Glomerular endothelial cell (primary cell): ENCODE data around the gene IAH1. TPM values are rescaled to one million over a fixed set of nuclear protein-coding genes. Genes with fewer than 3 reads are reported as not detected.
"Not testable (repeated sequence)": the region's sequence is repeated elsewhere in the genome, so short reads cannot be mapped to it uniquely, and the experiment has no call there.

Source experiments
- DNase-seq: peaks from one replicate; pipeline ENCODE4 v3.0.0-alpha.2; 2011; ENCODE audit warnings: low read depth, low spot score; ENCODE audit errors: extremely low read depth
- total RNA-seq: library from RNA; depleted of rRNA; stranded (reverse); fragments of >200 nt; gene quantifications from 2 replicates; pipeline ENCODE4 v1.2.3, GENCODE V29; 2015

Gene IAH1
- total RNA-seq, 1 donor from 2014 or later, result 27.1 TPM

DNA sequence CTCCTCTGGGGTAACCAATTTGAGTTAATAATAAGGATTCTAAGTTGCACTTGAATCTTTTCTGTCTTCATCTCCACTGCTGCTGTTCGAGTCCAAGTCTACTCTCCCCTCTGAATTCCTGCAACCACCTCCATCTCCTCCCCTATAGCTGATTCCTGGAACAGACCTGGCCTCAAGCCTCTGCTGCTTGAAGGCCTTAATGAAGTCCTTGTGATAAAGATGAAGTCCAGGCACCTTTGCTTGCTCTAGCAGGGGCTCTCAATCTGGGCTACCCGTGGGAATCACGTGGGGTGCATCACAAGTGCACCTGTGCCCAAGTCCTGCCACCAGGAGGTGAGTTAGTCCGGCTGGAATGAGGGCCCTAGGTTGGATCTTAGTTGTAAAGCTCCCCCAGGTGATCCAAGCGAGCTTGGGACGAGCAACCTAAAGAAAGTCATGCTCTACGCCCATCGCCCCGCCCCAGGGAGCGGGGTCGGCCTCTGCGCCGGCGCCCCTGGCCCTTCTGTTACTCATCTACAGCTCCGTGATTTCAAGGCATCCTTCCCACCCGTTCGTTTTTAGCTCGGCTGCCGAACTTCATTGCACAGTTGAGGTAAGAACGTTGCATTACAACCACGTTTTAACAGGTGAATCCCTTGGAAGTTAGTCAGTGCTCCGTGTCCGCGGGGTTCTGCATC is 905 bp upstream of the IAH1 start:
- DNase-seq, result no peak

DNA sequence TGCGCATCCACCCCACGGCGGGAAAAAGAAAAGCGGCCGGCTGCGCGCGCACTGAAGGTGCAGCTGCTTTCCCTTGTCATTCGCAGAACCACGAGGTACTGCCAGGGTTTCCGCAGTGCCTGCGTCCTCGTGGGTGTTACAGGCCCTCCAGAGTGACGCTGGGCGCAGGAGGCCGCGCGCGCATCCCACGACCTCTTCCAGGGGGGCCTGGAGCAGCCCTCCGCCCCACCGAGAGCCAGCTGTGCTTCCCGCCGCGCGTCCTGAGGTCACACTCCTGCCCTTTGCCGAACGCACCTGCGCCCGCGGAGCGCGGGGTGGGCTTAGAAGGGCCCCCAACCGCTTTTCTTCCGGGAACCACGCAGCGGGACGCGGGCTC is 378 bp upstream of the IAH1 start:
- DNase-seq, result no peak

DNA sequence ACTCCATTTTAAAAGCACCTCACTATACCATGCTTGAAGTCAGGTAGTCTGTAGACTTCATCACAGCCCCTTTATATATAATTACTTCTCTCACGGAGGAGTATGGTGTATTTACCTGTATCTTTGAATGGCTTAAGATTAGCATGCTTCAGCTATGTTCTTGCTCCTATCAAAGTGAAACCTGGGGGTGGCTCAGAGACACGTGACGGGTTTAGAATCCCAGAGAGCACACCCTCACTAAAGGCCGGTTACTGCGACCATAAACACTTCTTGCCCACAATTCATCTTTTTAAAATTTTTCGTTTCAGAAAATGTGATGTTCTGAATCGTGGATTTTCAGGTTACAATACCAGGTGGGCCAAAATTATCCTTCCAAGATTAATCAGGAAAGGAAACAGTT is 3.6 kb downstream of the IAH1 start:
- DNase-seq, result no peak

DNA sequence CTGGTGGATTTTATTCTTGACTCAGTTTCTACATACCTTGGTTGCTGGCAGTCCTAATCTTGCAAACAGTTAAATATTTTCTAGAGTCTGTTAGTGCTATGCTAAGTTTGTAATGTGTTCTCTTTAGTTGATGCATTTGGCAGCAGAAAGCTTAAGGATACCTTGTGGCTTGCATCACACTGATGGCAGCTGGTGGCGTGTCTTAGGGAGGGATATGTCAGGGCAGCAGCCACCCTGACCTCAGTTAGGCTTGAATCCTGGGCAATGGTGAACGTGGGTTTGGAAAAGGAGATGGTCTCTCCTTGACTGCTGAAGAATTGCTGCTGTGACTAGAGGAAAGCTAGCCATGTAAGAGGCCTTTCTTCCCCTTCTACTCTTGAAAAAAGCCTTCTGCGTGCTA is 4.2 kb downstream of the IAH1 start:
- DNase-seq, result no peak

DNA sequence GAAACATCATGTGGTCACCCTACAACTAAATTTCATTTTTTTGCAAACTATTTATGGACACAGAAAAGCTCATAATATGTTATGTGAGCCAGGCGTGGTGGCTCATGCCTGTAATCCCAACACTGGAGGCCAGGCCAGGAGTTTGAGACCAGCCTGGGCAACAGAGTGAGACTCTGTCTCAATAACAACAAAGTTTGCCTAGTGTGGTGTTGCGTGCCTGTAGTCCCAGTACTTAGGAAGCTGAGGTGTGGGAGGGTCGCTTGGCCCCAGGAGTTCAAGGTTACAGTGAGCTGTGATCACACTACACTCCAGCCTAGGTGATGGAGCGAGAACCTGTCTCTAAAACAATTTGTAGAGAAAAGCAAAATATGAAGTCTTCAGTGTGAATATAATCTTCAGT is 5.8 kb downstream of the IAH1 start:
- no peak for DNase-seq

DNA sequence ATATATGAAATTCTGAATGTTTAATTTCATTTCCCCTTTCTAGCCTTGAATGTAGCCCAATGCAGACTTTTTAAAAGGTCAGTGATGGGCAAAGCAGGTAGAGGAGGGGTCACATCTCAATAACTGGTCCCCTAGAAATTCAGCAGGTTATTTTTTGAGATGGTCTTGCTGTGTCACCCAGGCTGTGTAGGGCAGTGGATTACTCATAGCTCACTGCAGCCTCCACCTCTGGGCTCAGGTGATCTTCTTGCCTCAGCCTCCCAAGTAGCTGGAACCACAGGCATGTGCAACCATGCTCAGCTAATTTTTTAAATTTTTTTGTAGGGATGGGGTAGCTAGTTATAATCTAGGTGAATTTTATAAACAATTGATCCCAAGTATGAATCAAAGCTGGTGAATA is 8.8 kb downstream of the IAH1 start:
- no peak for DNase-seq

DNA sequence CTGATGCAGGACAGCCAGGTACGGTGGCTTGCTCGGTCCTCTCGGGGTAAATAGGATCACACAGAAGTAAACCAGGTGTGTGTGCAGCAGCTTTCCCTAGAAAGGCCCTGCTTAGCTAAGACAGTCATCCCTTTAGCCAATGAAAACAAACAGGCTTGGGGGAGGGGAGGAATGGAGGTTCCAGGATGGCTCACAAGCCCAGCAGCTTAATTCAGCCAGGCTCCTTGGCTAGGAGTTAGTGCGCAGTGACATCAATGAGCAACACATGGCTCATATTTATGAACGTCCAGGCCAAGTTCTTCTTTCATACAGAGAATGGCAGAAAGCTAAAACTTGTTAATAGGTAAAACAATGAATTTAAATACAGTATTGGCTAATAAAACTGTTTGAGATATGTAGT is 10.2 kb downstream of the IAH1 start:
- no peak for DNase-seq

DNA sequence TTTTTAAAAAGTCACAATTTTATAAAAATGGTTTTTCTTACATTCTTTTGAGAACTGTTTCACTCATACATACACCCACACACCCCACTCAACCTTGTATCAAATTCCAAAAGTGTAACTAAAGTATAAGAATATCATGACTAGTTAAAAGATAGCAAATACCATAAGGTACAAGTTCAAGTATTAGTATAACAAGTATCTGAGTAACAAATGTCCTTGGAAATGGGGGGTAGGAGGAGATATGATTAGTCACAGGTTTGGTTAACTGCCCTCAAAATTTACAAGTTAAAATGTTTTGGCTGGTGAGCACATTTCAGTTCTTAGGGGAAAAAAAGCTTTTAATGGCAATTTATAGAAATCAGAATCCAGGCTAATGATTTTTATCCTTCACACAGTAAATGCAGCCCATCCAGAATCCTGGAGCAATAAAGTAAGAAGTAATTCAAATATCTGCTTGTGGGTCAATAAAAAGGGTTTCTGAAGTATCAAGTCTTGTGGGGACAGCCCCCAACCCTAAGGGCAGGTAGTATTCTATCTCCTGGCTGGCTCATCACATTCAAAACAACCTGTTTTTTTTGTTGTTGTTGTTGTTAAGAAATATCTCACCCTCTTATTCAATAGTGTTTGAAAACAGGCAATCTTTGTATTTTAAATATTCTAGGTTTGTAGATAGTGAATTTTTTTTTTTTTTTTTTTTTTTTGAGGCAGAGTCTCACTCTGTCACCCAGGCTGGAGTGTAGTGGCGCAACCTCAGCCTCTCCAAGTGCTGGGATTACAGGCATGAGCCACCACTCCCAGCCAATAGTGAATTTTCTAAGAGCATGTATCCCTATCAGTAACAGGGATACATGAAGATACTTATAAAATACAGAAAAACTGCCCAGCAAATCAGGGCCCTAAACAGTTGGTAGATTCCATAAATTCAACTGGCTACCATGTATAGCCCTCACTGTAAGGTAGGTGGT is 14.5 kb downstream of the IAH1 start:
- DNase-seq, result no peak

DNA sequence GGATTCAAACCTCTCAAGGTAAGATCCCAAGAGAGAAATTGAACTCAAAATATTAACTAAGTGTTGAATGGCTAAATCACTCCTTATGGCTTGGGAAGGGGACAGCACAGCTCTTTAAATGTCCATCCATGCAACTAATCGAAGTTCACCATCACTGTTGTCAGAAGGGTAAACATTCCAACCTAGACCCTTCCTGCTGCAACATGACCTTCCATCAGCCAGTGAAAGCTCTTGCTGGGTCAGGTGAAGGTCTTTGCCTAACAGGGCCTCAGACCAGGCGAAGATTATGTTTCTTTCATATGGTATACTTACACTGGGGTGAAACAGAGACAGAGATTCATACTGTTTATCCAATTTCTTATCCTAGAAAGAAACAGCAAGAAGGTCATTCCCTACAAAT is 16.4 kb downstream of the IAH1 start:
- DNase-seq, result no peak

DNA sequence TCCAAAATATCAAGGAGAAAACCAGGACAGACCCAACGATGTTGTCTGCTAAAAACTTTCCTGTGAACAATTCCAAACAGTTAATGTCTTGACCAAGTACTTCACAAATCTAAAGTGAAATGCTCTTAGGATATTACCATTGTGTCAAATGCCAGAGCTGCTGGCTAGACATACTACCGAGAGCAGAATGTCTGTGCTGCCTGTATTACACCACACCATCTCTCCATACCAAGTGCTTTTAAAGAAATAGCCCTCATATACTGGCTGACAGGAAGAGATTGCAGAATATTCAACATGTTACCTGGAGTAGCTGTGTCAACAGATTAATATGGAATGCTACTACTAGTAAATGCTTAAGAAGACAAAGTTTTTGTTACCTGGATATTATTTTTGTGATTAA is 18.6 kb downstream of the IAH1 start:
- DNase-seq, result no peak

DNA sequence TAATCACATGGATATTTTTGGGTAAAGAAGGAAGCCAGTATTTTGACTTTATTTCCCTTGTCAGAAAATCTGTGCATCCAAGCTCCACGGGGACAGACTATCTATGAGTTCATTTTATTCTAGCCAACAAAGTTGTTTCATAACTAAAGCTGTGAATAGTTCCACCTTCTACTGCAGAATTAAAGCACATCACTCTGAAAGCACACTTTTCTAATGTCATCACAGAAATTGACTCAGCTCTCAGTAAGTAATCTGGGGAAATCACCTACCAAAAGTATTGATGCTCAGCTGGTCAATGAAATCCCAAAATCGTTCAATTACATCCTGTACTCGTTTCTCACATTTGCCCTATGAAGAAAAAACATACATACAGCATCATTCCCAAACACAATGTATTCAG is 19.1 kb downstream of the IAH1 start:
- no peak for DNase-seq

DNA sequence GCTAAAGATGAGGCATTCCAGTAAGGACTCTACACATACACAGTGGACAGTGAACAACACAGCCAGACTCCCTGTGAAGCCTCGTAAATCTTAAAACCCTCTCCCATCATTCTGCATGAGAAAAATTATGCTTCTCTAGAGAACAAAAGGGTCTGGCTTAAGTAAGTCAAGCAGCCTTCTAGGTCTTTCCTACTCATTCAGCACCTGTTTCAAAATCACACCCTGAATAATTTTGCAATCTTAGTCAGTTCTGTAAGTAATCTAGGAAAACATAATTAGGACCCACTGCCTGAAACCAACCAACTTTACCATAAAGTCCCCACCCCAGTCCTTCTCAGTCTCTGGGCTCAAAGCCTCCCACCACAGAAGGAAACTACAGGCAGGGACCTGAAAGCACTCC is 19.7 kb downstream of the IAH1 start:
- DNase-seq, result no peak

DNA sequence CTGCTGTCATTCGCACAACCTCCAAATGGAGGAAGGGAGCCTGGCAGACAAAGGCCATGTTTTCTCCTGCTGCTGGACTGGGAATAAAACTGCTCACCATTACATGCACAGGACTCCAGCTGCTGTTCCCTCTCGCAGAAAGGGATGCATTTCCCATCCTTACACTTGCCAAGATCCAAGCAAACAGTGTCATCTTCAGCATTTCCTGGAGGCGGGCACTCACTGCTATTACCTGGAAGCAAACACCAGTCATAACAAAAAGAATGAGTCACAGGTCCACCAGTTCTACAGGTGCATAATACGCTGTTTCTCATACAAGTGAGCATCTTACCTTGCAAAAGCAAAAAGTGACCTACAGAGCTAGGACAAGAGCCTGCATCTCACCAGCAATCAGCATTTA is 22.7 kb downstream of the IAH1 start:
- no peak for DNase-seq

DNA sequence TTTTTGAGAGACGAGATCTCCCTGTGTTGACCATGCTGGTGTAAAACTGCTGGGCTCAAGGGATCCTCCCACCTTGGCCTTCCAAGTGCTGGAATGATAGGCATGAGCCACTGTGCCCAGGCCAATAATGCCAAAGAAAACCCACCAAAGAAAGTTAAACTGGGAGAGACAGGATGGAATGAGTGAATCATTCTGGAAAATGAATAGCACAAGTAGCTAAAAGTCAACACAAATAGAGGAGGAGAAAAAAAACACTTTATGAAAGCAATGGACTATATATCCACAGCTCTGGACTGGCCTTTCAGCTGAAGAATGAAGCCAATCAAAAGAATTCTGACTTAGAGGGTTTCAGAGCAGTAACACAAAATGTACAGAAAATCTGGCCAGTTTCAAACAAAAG is 23.9 kb downstream of the IAH1 start:
- DNase-seq, result no peak

DNA sequence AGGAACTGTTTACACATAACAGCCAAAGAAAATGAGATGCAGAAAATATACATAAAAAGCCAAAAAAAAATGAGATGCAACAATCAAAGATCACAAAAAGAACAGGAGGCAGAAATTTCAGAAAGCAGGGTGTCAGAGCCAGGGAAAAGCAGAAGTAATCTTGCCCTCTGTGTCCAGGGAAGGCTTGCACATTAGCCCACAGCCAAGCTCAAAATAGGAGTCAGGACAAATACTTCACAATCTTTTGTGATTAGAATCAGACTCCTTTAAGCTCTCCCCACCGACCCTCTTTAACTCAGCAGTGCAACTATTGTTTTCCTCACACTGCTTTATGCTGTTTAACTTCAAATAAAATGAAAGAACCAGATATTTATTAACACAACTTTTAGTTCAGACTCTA is 34.6 kb downstream of the IAH1 start:
- DNase-seq, result no peak

DNA sequence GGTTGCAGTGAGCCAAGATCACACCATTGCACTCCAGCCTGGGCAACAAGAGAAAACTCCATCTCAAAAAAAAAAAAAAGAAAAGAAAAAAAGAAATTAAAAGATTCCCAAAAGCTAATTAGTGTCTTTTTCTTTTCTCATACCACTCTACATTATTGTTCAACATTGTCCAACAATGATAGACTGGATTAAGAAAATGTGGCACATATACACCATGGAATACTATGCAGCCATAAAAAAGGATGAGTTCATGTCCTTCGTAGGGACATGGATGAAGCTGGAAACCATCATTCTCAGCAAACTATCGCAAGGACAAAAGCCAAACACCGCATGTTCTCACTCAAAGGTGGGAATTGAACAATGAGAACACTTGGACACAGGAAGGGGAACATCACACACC is 39.6 kb downstream of the IAH1 start:
- not testable (repeated sequence) for DNase-seq

DNA sequence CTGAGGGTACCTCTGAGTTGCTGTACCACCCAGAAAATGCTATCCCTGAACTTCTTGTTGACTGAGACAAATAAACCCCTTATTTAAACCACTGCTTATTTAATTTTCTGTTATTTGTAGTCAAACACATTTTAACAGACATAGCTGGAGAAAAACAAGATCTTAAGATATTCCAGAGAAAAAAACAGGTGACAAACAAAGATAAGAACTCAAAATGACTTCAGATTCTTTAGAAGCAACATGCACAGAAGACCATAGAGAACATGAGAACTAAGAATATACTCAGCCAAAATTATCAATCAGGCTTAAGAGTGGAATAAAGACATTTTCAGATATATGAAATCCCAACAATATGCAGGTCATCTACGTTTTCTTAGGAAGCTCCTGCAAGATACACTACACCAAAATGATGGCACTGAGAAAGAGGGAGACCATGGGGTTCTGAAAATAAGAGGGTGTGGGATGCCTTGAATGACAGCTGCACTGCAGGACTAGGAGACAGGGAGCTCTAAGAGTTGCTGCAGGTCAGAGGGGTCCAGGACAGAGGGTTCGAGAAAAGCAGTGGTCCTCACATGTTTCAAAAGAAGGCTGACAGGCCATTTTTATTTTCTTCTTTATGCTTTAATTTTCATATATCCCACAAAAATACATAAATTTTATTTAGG is 42.9 kb downstream of the IAH1 start:
- no peak for DNase-seq

DNA sequence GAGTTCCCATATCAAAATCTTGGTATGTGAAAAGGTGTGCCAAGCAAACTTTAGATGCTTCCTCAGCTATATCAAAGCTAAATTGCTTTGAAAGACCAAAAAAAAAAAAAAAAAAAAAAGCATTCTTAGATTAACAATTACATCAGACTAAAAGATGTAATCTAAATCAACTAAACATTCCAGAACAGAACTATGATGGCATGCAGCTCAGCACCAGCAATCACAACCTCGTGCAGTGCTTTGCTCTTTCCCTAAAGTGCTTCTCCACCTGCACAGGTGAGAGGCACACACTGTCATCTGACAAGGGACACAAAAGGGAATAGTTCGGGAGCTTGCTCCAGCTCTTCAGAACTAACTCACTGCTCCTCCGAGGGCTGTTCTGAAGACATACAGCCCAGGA is 43.8 kb downstream of the IAH1 start:
- no peak for DNase-seq

DNA sequence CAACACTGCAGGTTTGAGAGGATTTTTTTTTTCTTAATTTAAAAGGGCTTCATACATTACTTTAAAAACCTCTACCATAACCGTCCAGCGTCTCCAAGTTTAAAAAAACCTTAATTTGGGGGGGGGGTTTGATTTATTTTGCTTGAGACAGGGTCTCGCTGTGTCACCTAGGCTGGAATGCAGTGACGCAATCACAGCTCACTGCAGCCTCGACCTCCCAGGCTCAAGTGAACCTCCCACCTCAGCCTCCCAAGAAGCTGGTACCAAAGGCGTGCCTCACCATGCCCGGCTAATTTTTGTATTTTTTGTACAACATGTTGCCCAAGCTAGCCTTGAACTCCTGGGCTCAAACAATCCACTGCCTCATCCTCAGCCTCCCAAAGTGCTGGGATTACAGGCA is 44.4 kb downstream of the IAH1 start:
- DNase-seq, result no peak

DNA sequence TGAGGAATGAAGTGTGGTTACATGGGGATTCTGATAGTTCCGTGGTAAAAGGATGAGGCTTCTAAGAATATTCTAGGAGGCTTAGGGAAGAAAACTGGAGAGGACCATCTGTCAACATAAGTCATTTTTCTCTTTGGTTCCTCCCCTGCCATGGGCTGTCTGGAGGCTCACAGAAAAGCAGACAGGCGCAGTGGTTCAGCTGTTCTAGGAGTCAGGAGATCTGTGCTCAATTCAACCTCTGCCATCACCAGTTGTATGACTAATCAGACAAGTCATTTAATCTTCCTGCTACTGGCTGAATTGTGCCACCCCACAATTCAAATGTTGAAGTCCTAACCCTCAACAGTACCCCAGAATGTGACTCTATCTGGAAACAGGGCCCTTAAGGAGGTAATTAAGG is 44.9 kb downstream of the IAH1 start:
- no peak for DNase-seq

DNA sequence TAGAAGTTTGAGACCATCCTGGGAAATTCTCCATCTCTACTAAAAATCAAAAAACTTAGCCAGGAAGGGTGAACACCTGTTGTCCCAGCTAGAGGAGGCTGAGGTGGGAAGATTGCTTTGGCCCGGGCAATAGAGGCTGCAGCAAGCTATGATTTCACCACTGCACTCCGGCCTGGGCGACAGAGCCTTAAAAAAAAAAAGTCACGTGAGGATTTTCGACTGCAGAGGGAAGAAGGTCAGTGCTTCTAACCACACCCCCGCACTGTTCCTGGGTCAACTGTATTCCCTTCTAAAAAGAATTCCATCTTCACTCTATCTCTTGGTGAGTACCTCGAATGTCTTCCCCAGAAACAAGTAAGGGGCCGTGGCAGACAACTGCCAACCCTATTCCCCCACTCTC is 49.9 kb downstream of the IAH1 start:
- DNase-seq, result no peak

DNA sequence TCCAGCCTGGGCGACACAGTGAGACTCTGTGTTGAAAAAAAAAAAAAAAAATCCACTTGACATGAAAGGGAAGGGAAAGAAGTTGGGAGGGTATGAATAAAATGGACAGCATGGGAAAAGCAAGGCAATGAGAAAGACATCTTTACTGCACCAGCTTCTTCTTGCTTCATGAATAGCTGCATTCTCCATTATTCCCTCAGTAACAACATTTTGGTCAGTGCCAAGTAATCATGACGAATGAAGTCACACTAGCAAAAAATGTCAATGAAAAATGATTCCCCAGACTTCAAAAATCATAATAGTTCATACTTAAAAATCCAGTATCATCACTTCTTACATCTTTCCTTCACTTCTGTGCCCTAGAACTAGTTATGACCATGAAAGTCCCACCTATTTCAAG is 50.9 kb downstream of the IAH1 start:
- no peak for DNase-seq
